Right atrium auricular region (tissue), 2 donors: Measurements from ENCODE around the gene MYPOP. TPM values are rescaled to one million over a fixed set of nuclear protein-coding genes. Genes with fewer than 3 reads are reported as not detected.

ENCODE experiments used
- DNase-seq: peaks from one replicate; pipeline ENCODE4 v3.0.0-alpha.2; 2019; ENCODE audit warnings: low spot score
- H3K27ac ChIP-seq, 2 donors: fragments of 200-600 bp; sonication (generic); 1 replicate in 1 of 2; 2 replicates in 1 of 2; pipeline ENCODE4 v1.5.1; 2016 to 2019
- H3K27me3 ChIP-seq, 2 donors: fragments of 200-600 bp; sonication (generic); one replicate each; pipeline versions ENCODE4 v1.5.1 to v1.6.0; 2017 to 2019
- H3K36me3 ChIP-seq: fragments of 200-600 bp; sonication (generic); one replicate; pipeline ENCODE4 v1.5.1; 2016
- H3K4me1 ChIP-seq, 2 donors: fragments of 200-600 bp; sonication (generic); one replicate each; pipeline versions ENCODE4 v1.5.1 to v1.6.0; 2017 to 2019
- H3K4me3 ChIP-seq, 2 donors: fragments of 200-600 bp; sonication (generic); 1 replicate in 1 of 2; 2 replicates in 1 of 2; pipeline ENCODE4 v1.5.1; 2017 to 2019; ENCODE audit warnings: mild to moderate bottlenecking in 1 of 2, moderate library complexity in 1 of 2
- H3K9me3 ChIP-seq, 2 donors: fragments of 200-600 bp; sonication (generic); one replicate each; pipeline ENCODE4 v1.5.1; 2019
- CTCF ChIP-seq, 2 donors: fragments of 200-600 bp; sonication (generic); IDR thresholded peaks; one replicate each; pipeline ENCODE4 v1.5.1; 2019; ENCODE audit warnings: antibody characterized with exemption in 2 of 2
- total RNA-seq, 2 donors: library from RNA; depleted of rRNA; stranded (reverse); fragments of >200 nt; gene quantifications; one replicate each; pipeline ENCODE4 v1.1.0, GENCODE V29; 2016

Gene MYPOP
- total RNA-seq, 2 donors from 2014 or later, result 6.0 to 7.2 TPM

- H3K4me1 ChIP-seq, result peaks cover 0 to 44% of the 10 kb centered on the region in 2 donors
- peaks cover 10% of the 10 kb centered on the region for H3K36me3 ChIP-seq
- DNase-seq, result no peak
Observed at GRCh38 chr19:45884682-45885555, 17.5 kb downstream of the MYPOP start.

DNA sequence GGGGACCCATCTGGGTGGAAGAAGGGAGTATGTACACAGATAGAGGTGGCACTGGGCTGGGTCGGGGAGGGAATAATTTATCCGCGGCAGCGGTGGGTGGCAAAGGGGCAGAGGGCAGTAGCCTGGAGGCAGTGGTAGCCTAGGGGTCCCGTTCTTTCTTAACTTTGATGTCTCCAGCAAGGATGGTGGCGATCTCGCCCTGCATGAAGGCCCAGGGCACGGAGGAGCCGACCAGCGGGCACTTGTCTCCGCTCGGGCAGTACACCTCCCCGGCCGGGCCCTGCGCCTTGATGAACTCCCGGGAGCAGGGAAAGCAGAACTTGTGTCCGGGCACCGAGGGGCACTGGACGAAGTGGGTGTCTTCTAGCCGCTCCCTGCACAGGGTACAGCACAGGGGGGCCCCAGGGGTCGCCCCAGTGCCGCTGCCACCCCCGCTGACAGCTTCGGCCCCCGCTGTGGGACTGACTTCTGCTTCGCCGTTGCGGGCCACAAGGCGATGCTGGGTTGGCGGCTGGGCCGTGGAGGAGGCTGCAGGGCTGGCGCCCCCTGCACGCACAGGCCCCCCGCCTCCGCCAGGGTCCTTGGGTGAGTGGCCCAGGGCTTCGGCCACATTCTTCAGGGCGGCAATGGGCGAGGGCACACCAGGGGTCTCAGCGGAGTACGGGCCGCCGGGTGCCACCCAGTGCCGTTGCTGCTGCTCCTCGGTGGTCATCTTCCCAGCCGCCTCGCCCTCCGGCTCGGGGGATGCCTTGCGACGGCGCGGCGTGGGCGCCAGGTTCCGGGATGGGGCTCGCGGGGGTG, 18.3 kb downstream of the MYPOP start:
- H3K4me3 ChIP-seq, result no peak overlapping the region
- peaks cover 0 to 44% of the 10 kb centered on the region in 2 donors for H3K4me1 ChIP-seq
- peaks cover 10% of the 10 kb centered on the region for H3K36me3 ChIP-seq
- H3K27me3 ChIP-seq, result no peaks in the 10 kb centered on the region
- DNase-seq, result no peak
- H3K27ac ChIP-seq, result no peak overlapping the region
- no peak for TF ChIP-seq CTCF (IDR thresholded peaks at IDR 0.05)
- H3K9me3 ChIP-seq, result no peaks in the 10 kb centered on the region

More at GRCh38 chr19:45884682-45885555, 17.5 kb downstream of the MYPOP start:
- no peaks in the 10 kb centered on the region for H3K27me3 ChIP-seq
- peak overlapping the region; percentile 74 to 84 for H3K4me3 ChIP-seq
- no peaks in the 10 kb centered on the region for H3K9me3 ChIP-seq
- peak overlapping the region; percentile 90 to 93 for H3K27ac ChIP-seq
- TF ChIP-seq CTCF (IDR thresholded peaks at IDR 0.05), result no peak

DNA sequence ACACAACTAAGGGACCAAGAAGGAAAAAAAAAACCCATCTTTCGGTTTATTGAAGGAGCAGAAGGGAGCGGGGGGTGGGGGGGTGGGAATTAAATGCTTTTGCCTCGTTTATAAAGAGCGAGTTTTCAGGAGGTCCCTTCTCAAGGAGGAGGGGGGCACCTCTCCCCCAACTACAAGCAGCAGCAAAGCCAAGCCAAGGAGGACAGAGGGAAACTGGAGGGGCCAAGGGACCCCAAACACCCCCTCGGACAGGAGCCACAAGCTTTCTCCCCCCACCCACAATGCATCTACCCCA, 18.9 kb downstream of the MYPOP start:
- H3K27ac ChIP-seq, result no peak overlapping the region
- peak; percentile 18 to 40 for TF ChIP-seq CTCF (IDR thresholded peaks at IDR 0.05)
- H3K4me1 ChIP-seq, result peaks cover 0 to 44% of the 10 kb centered on the region in 2 donors
- H3K9me3 ChIP-seq, result no peaks in the 10 kb centered on the region
- no peaks in the 10 kb centered on the region for H3K27me3 ChIP-seq
- no peak for DNase-seq
- peaks cover 10% of the 10 kb centered on the region for H3K36me3 ChIP-seq
- H3K4me3 ChIP-seq, result peak overlapping the region in 1 of 2 donors; percentile 15

DNA sequence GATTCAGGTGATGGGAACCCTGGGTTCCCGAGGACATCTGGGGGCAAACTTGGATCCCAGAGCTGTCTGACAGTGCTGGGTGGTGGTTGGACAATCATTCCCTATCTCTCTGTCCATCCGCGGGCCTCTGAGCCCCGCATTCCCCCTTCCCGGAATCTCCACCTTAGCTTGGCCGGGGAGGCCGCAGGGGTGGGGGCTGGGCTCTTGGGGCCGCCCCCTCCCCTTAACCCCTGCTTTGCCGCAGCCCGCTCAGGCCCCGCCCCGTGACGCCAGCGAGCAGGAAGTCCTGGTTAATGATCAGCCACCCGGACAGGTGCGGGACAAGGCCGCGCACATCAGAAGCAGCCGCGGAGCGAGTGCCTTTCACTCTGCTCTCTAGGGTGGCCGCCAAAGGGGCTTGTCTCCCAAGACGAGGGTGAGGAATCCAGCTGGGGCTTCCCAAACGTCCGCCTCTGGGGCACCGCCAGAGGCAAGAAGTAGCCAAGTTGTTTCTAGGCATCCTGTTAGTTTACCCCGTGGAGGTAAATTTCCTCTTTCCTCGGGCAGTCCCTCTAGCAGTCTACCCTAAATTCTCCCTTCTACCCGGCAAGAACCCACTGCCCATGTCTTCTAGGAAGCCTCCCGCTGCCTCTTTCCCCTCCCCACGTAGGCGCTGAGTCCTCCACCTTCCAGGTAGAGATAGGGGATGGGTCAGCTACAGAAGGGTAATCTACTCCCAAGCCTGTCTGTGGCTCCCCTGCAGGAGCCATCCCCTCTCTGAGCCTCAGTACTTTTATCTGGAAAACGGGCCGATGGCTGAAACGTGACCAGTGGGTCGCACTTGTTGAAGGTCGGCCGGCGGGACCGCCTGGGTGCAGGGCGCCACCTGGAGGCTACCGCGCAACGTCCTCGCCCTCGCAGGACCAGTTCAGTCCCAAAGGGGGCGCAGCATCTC, 19.5 kb downstream of the MYPOP start:
- H3K4me1 ChIP-seq, result peaks cover 0 to 44% of the 10 kb centered on the region in 2 donors
- H3K36me3 ChIP-seq, result peaks cover 10% of the 10 kb centered on the region
- peak; percentile 80 for DNase-seq
- peak overlapping the region in 1 of 2 donors; percentile 15 for H3K4me3 ChIP-seq
- TF ChIP-seq CTCF (IDR thresholded peaks at IDR 0.05), result peak; percentile 82 to 86
- no peaks in the 10 kb centered on the region for H3K27me3 ChIP-seq
- H3K9me3 ChIP-seq, result no peaks in the 10 kb centered on the region
- H3K27ac ChIP-seq, result peak overlapping the region in 1 of 2 donors; percentile 26

GRCh38 chr19:45881909-45882528, 20.4 kb downstream of the MYPOP start:
- Histone ChIP-seq H3K36me3 (peaks cover 10% of the 10 kb centered on the region), H3K27me3 (no peaks in the 10 kb centered on the region), H3K4me3 (no peak overlapping the region), H3K27ac (no peak overlapping the region), H3K9me3 (no peaks in the 10 kb centered on the region), H3K4me1 (peaks cover 0 to 46% of the 10 kb centered on the region in 2 donors)
- no peak for TF ChIP-seq CTCF (IDR thresholded peaks at IDR 0.05)
- no peak for DNase-seq
